Glomerular visceral epithelial cell (primary cell): ENCODE data around the gene GUF1.

Experiments
- DNase-seq: peaks from one replicate; pipeline ENCODE4 v3.0.0-alpha.2; 2016; ENCODE audit errors: extremely low spot score

Gene GUF1, protein sequence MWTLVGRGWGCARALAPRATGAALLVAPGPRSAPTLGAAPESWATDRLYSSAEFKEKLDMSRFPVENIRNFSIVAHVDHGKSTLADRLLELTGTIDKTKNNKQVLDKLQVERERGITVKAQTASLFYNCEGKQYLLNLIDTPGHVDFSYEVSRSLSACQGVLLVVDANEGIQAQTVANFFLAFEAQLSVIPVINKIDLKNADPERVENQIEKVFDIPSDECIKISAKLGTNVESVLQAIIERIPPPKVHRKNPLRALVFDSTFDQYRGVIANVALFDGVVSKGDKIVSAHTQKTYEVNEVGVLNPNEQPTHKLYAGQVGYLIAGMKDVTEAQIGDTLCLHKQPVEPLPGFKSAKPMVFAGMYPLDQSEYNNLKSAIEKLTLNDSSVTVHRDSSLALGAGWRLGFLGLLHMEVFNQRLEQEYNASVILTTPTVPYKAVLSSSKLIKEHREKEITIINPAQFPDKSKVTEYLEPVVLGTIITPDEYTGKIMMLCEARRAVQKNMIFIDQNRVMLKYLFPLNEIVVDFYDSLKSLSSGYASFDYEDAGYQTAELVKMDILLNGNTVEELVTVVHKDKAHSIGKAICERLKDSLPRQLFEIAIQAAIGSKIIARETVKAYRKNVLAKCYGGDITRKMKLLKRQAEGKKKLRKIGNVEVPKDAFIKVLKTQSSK

DNA sequence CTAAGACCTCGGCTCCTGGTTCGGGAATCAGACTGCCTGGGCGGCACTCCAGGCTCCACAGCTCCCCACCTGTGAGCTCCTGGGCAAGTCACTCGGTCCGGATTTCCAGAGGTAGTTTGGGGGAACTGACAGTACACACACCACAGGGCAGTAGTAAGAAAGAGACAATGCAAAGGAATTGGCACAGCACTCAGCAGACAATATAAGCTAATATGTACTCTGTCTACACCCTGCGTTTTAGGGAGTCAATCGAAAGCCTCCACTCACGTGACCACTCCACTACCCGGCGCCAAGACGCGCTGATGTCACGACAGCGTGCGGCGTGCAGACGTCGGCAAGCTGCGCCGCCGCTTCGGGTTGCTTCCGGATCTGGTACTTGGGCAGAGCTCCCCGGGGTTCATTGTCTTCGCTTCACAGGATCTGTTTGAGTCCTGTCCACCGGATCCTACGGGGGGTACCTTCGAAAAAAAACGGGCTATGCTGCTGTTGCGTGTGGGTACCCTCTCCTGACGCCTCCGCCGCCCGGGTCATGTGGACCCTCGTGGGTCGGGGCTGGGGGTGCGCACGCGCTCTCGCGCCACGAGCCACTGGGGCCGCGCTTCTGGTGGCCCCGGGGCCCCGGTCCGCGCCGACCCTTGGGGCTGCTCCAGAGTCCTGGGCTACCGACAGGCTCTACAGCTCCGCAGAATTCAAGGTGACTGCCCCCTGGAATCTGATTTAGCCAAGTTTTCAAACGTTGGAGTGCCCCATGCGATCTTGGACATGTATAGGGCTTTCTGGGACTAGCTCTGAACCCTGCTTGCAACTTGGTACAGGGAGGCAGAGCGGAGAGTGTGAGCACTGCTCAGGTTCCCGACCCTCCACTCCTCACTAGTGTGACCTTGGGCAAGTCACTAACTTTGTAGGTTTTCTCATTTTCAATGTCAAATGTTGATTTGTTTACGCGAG is at the start of gene GUF1:
Gene GUF1 (plus strand): TSS at position 327 of the 948 bp plus-strand sequence. CDS start 203 bp downstream, at position 530.
- DNase-seq = peak; percentile 86

DNA sequence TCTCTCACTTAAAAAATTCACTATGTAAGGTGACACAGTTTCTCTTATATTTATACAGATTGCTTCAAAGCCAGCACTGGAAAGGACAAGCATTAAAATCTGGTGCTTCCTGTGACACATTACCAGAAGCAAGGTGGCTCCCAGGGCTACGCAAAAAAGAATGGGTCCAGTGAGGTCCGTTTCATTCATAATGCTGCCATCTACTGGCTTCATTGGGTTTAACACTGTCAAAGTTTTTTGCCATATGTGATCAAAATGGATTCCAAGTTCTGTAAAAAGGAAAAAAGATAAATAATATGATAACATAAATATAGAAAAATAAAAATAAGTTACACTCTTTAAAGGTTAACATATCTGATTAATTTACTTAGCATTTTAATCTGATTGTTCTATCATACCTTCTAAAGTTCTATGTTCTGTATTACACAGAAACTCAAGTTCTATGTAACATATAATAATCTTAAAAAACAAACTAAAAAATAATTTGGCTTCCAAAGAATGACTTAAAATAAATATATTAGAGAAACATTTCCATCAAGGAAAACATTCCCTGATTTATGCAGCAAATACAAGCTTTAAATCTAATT is 48.8 kb upstream of the GUF1 start:
- peak; percentile 53 for DNase-seq

DNA sequence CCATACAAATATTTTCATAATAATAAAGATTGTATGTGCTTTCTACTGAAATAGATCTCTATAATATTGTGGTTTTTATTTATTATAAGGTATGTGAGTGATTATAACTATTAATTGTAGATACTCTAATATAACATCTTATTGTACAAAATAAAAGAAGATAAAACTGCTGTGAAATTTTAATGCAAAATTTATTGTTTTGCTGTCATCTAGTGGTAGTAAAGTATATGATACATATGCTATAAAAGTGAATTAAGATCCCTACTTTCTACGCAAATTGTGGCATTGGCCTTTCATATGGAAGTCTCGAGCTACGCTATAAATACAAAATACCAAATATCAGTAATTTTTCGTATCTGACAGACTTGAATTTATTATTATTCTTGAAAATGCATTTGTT is 46.1 kb upstream of the GUF1 start:
- no peak for DNase-seq

DNA sequence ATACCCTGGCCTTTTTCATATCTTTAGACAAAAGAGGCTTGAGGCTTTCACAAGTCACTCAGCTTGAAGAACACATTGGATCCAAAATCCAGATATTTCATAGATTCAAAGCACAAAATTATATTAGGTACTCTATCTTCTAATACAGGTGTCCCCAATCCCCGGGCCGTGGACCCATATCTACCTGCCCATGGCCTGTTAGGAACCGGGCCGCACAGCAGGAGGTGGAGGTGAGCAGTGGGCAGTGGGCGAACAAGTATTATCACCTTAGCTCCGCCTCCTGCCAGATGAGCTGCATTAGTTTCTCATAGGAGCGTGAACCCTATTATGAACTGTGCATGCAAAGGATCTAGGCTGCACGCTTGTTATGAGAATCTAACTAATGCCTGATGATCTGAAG is 45.5 kb upstream of the GUF1 start:
- no peak for DNase-seq

DNA sequence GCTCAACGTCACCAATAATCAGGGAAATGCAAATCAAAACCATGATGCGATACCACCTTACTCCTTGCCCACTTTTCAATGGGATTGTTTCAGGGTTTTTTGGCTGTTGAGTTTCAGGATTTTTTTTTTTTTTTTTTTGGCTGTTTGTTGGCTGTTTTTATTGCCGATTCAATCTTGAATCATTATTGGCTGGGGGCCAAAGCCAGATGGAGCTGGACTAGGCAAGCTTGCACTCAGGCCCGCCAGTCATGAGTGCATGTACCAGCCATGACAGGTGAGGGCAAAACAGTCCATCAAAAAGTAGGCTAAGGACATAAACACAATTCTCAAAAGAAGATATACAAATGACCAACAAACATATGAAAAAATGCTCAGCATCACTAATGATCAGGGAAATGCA is 40.1 kb upstream of the GUF1 start:
- DNase-seq = no peak

DNA sequence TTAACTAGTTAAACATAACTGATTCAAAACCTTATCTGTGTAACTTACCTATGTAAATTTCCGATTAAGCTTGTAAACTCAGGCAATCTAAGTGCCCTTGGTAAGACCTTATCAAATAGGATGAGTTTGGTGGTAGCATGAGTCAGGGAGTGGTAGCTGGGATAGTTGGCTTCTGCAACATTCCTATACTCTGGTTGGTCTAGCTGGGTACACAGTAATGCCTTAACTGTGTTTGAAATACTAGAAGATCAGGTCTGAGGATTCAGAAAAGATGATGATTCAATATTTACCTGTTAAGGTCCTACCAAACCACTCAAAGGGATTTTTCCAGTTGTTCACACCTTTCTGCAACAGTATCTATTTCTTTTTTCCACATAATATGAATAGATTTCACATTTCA is 32.1 kb upstream of the GUF1 start:
- no peak for DNase-seq

DNA sequence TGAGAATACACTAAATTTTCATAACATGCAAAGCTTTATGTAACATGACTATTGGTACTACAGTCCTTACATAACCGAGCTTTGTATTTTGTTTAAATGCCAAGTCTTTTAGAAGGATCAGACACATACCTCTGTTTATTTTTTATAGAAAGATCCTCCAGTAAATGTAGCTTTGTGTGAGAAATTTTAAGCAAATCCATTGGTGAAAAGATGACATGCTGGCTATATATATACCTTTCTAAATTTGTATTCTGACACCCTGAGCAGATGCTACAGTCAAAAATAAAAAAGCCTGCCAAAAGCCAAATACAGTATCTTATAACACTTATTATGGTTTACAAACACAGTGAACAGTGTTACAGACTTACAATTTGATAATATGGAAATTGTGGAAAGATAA is 26.8 kb upstream of the GUF1 start, which contains the start of gene YIPF7:
Gene YIPF7 (minus strand): TSS at position 201 of the 400 bp plus-strand sequence. CDS start 1,525 bp downstream, outside the sequence.
- DNase-seq = no peak

DNA sequence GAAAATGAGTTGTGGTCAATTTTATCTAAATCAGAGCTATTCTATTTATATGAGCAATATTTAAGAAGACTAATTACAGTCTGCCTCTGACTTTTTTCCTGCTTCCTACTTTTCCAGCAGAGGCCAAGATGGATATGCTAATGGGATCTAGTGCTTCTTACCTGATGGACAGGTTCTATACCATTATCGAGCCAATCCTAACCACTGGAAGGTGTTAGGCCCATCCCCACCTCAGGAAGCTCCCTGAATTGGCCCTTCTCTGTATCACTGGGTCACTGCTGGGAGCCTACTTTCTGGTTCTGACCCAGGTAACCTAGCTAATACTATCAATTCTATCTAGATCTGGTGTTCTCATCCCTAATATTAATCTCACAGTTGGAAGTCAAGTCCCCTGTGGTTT is 26.2 kb upstream of the GUF1 start:
- DNase-seq = no peak

DNA sequence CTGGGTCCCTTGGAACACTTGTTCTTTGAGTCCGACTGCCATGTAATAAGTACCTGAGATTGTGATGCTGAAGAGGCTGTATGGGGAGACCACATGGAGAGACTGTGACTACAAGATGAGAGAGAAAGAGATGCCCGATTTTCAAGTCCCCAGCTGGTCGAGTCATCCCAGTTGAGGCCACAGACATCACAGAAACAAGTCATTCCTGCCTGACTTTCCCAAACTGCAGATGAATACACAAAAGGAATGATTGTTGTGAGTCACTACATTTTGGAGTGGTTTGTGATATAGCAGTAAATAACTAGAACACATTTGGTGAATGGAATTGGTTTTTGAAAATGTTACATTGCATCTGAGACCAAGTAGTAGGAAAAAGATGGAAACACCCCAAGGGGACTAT is 17.8 kb upstream of the GUF1 start:
- no peak for DNase-seq

DNA sequence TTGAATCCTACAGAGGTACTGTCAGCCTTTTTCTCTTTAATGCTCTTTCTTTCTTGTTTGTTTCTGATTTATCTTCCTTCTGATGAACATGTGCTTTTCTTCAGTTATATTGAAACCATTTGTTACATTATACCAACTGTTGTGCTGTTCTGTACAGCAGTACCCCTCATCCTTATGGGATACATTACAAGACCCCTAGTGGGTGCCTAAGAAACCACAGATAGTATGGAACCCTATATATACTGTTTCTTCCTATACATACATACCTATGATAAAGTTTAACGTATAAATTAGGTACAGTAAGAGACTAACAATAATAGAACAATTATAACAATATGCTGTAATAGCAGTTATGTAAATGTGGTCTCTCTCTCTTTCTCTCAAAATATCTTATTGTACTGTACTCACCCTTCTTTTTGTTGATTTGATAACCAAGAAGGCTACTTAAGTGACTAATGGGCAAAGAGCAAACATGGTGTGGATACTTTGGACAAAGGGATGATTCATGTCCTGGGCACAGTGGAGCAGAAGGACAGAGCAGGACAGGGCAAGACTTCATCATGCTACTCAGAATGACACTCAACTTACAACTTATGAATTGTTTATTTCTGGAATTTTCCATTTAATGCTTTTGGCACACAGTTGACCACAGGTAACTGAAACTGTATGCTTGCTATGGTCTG is 16.1 kb upstream of the GUF1 start:
- DNase-seq = no peak

DNA sequence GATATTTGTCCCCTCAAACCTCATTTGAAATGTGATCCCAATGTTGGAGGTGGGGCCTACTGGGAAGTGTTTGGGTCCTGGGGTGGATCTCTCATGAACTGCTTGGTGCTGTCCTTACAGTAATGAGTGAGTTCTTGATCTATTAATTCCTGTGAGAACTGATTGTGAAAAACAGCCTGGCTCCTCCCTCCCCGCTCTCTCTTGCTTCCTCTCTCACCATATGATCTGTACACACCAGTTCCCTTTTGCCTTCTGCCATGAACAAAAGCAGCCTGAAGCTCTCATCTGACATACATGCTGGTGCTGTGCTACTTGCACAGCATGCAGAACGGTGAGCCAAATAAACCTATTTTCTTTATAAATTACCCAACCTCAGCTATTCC is 15.6 kb upstream of the GUF1 start:
- no peak for DNase-seq

DNA sequence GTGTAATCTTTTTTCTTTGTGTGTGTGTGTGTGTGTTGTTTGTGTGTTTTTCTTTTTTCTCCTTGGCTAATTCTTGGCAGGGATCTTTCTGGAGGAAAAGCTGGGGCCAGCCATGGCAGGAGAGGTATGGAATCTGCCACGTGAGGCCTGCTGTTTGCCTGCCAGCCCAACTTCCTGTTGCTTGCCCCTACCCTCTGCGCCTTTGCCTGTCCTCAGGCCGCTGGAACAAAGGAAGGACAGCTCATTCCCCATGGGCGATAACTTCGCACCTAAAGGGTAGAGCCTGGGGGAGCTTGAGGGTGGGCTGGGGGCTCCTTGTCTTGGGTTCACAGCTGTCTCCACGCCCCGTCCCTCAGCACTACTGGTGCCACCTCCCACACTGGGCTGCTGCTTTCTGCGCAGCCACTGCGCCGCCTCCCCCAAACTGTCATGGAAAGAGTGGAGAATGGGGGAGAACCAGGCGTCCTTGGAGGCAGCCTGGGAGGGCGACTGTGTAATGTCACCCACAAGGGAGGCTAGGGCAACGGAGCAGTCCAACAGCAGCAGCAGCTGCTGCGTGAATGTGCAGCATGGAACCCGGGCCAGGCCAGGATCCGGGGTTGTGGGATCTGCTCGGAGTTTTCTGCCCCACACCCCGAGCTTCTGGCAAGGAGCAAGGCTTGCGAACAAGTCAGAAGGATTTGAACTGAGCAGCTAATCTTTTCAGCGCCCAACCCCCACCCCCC is 14.5 kb upstream of the GUF1 start:
- no peak for DNase-seq

DNA sequence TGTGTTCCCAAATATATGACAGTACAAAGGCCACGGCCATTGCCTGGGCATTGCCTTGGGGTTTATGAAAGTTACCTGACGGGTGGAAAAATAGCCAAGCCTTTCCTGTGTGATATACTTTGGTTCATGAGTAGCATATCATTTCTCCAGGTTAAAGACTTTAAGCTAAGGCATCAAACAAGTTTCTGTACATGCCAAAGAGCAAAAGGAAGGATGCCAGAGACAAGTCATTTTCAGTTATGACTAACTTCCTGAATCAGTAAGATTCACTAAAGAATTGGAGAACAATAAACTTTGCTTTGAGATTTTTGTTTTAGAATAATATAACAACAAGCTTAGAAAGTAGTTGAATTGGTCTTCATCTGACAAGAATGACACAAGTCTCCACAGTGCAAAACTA is 9.7 kb upstream of the GUF1 start:
- DNase-seq = no peak

DNA sequence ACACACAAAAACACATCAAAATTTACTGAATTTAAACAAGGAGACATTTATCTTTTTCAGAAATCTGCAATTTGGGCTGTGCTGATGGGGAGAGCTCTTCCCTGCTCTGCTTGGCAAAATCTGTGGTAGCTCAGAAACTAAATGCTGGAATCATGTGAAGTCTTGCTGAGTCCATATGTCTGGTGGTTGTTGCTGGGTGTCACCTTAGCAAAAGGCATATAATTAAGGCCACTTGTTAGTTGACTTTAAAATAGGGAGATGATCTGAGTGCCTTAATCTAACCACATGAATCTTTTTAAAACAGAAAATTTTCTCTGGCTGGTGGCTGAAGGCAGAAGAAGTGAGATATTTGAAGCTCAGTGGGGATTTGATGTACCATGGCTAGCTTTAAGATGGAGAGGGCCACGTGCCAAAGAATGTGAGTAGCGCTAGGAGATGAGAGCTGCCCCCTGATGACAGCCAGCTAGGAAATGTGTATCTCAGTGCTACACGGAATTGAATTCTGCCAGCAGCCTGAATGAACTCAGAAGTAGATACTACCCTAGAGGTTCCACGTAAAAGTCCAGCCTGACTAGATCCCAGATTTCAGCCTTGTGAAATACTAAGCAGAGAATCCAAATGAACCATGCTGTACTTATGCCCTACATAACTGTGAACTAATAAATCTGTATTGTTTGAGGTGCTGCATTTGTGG is 7.6 kb upstream of the GUF1 start:
- DNase-seq = no peak

DNA sequence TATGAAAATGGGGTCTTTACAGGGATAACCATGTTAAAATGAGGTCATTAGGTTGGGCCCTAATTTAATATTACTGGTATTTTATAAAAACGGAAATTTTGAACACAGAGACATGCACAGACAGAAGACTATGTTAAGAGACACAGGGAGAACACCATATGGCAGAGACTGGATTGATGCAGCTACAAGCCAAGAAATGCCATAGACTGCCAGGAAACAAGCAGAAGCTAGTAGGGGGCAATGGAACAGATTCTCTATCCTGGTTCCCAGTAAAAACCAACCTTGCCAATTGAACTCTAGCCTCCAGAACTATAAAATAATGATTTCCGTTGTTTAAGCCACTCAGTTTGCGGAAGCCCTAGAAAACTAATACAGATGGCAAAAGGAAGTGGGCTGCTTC is 6.6 kb upstream of the GUF1 start:
- no peak for DNase-seq

DNA sequence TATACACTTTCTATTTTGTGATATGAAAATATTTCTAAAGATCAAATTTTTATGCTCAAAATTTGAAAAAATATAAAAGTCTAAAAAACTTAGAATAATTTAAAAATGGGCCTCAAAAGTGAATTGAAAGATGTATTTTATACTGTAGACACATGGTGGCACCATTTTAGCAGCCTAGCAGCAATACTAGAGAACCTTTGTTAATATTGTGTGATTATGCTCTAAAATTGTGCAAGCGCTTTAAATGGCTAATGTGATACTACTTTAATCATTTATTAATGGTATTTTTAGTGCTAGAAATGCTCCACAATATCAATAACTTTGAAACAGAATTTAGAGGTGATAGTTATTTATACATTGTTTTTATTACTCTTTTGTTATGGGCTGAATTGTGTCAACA is 3.7 kb upstream of the GUF1 start:
- no peak for DNase-seq

DNA sequence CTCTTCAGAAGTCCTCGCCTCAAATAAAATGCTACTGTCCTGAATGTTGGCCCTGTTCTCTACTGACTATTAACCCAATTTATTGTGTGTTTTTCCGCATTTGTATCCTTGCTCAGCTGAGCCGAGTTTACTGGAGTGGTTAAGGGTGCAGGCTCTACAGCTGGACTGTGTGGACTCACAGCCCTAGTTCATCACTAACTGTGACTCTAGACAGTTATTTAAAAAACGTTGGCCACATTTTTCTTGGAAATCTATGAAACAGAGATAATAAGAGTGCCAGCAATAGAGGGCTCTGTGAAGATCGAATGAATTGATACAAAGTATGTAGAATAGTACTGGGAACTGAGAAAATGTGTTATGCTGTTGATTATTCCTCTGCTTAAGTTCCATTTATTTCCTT is 2.9 kb upstream of the GUF1 start:
- no peak for DNase-seq

DNA sequence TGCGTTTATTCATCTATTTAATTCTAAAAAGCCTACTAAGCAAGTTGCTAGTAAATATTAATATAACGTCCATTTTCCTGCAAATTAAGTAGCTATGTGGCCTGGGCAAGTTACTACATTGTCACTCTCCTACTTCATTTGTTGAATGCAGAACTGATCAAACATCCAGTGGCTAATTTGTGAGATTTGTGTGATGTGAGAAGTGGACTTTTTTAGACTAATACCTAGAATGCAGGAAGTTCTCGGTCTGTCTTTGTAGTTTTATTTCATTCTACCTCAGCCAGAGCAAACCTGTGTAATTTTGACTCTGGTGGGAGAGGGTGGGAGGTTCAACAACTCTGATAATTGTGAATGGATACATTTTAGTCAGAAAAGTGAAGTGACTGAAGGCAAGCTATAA is 840 bp downstream of the GUF1 start:
- DNase-seq = peak; percentile 2

DNA sequence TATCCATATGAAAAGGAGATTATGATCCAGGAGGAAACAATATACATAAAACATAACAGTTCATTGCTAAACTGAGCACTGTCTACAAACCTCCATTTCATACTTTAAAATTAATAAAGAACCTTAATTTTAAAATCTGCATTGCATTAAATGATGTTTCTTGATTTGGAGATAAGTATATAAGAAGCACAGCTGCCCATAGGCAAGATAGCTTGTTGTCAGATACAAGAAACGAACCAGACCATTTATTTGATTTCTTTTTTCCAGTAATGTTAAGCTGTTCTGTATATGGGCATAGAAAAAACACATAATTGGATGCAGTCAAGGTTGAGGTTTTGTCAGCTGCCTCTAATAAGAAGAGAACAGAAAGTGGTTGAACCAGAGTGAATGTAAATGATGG is 6.4 kb downstream of the GUF1 start:
- DNase-seq = no peak

DNA sequence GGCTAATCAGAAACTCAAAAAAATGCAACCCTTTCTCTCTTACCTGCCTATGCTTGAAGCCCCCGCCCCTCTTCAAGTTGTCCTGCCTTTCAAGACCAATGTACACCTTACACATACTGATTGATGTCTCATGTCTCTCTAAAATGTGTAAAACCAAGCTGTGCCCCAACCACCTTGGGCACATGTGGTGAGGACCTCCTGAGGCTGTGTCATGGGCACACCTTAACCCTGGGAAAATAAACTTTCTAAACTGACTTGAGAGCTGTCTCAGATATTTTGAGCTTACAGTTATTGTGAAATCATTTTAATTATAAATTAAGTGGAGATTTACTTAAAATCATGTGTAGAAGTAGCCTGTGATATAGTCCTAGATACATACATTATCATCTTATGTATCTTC is 22.2 kb downstream of the GUF1 start:
- no peak for DNase-seq
